Activated gamma-delta T cell treated with Interleukin-2 at 50 U/mL for 16 hours (primary cell): ENCODE results near the gene ARID1B.
"Not testable (repeated sequence)": the region's sequence is repeated elsewhere in the genome, so short reads cannot be mapped to it uniquely, and the experiment has no call there.

Experiments
- DNase-seq: peaks from one replicate; pipeline ENCODE4 v3.0.0-alpha.2; 2020

The ARID1B gene

DNA sequence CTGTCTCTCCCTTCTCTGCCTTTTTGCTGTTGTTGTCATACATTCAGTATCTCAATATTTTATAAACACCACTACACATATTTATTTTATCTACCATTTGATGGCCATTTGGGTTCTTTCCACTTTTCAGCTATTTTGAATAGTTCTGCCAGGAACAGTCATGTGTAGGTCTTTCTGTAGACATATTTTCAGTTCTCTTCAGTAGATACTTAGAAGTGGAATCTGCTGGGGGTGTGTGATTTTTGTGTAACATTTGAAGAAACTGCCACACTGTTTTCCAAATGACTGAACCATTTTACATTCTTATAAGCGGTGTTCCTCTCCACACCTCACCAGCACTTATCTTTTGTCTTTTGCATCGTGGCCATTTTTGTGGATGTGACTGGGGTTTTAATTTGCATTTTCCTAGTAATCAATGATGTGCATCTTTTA is 197.7 kb downstream of the ARID1B start:
- DNase-seq, result no peak

DNA sequence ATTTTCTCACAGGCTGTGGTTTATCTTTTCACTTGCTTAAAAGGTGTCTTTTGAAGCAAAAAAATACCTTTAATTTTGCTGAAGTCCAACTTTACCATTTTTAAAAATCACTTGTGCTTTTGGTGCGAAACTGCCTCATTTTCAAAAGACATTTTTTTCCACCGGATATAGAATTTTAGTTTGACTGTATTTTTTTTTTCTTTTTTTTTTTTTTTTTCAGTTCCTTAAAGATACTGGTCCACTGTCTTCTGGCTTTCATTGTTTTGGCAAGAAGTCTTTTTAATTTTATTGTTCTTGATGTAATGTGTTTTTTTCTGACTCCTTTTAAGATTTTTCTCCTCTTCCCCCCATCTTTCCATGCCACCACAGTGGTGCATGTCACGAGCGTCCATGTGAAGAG is 198.2 kb downstream of the ARID1B start:
- DNase-seq, result no peak

DNA sequence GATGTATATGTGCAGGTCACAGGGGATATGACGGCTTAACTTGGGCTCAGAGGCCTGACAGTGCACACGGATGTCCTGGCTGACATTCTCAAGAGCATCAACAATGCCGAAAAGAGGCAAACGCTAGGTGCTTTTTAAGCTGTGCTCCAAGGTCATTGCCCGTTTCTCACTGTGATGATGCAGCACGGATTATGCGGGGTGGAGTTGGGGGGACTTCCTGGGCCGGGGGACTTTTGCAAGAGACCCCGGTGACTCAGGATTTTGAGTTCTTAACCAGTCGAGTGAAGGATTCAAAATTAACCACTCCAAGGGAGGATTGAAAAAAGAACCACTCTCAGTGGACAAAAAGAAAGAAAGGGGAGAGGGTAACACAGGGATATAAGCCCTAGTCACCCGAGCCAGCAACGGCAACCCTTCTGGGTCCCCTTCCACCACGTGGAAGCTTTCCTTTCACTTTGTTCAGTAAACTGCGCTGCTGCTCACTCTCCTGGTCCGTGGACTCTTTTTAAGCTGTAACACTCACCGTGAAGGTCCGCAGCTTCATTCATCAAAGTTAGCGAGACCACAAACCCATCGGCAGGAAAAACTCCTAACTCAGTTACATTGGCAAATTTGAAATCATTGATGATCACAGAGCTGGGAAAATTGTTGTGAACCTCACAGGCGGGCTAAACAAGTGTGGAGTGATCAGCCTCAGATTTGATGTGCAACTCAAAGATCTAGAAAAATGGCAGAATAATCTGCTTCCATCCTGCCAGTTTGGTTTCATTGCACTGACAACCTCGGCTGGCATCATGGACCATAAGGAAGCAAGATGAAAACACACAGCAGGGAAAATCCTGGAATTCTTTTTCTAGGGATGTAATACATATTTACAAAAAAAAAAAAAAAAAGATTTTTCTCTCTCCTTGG is 199.3 kb downstream of the ARID1B start:
- DNase-seq, result no peak

DNA sequence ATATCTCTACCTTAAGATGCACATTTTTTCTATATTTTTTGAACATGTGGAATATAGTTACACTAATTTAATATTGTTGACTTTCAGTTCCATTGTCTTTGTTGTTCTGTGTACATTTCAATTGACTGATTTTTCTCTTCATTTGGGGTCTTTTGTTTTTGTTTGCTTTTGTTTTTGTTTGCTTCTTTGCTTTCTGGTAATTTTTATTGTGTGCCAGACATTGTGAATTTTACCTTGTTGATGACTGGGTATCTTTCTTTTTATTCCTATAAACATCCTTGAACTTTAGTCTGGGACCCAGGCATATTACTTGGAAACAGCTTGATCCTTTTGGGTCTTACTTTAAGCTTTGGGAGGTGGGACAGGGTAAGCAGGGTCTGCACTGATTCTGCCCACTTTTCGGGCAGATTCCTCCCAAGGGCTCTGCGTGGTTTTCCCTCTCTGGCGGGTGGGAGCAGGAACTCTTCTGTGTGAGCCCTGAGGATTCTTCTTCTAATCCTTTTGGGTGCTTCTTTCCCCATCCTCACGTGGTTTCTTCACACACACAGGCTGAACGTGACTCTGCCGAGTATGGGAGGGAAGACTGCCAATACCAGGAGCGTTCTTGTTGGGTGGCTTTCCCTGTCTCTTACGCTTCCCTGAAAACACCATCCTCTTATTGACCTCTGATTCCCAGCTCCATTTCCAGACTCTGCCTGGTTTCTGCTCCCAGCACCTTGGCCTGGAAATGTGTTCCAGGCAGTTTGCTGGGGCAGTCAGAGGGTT is 200.5 kb downstream of the ARID1B start:
- DNase-seq, result no peak

DNA sequence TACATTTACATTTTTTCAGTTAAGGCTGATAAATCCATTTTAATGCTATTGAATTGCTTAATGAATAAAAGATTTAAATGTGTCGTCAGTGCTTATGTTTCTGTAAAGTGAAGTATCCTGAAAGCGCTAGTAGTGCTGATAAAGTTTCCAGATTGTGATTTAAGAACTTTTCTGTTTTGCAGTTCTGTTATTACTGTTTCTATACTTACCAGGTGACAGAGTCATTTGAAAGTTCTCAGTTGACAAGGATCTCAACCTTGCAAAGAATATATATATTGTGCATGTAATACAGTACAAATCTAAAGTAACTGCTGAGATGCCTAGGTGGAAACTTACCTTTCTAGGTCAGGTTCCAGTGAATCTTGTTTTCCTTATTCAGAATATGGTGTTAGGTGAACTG is 201.8 kb downstream of the ARID1B start:
- no peak for DNase-seq

DNA sequence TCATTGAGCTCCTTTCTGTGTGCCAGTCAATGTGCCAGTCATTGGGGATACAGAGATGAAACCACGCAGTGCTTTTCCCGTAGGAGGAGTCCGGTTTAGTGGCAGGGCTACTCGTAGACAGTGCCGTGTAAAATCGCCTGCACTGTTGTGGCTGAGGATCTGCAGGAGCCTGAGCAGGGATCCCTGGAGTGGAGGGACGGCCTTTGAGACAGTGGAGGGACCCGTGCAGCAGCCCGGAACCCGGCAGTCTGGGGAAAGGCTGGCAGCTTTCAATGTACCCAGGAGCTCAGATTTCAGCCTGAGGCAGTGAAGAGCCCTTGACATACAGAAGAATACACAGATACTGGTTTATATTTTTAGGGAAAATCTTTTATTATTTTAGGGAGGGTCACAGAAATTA is 203.3 kb downstream of the ARID1B start:
- DNase-seq, result no peak

DNA sequence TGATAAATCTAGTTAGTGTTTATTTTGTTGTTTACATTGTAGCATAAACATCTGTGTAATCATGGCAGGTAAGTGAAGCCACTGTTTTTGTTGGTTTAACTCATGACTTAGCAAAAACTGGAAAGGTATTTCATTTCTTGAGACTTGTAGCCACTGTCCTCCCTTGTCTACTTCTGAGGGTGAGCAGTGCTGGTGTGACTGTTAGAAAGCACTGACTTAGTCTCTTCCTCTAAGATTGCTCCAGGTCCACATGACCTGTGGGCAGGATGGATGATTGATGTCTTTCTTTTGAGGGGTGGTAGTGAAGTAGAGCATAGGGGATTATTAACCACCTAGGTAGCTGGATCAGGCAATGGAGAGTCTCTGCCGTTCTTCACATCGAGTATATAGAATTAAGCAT is 203.8 kb downstream of the ARID1B start:
- no peak for DNase-seq

DNA sequence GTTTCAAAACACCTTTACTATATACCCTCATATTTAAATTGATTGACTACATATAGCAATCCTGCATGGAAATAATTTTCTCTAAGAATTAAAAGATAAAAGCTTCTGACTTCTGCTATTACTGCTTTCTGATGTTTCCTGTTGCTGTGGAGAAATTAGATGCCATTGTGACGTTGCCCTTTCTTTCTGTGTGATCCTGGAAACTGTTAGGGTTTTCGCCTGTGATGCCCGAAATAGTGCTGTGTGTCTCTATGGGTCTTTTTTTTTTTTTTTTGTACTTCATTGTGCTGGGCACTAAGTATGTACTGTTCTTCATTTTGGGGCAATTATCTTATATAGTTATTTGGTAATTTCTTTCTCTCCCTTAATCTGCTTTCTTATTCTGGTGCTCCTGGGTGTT is 205.0 kb downstream of the ARID1B start:
- no peak for DNase-seq

DNA sequence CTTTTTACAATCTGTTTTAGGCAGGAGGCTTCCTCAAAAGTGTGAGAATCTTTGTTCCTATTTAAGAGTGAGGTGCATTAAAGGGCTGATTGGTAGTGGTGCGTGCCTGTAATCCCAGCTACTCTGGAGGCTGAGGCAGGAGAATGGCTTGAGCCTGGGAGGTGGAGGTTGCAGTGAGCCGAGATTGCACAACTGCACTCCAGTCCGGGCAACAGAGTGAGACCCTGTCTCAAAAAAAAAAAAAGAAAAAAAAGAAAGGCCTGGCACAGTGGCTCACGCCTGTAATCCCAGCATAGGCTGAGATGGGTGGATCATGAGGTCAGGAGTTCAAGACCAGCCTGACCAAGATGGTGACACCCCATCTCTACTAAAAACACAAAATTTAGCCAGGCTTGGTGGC is 205.7 kb downstream of the ARID1B start:
- DNase-seq, result not testable (repeated sequence)

DNA sequence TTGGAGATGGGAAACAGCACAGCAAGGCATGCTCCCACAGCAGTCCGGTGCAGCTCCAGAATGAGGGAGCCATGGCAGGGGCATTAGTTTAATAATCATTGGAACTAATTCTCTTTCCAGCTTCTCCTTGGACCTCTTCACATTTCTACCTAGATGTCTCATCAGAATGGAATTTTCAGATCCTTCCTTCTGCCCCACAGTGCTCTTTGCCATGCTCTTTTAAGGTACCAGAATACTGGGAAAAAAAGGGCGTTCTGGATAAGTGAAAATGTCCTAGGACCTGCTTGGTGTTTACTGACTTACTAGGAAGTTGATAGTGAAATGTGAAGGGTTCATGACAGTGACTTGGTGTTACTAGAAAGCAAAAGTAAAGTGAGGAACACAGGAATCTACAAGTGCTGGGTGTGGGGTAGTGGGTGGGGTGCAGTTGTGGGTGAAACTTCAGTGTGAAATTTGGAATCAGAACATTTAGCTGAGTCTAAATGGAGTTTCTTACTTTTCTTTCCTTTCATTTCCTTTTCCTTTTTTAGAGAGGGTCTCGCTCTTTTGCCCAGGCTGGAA is 207.1 kb downstream of the ARID1B start:
- no peak for DNase-seq

DNA sequence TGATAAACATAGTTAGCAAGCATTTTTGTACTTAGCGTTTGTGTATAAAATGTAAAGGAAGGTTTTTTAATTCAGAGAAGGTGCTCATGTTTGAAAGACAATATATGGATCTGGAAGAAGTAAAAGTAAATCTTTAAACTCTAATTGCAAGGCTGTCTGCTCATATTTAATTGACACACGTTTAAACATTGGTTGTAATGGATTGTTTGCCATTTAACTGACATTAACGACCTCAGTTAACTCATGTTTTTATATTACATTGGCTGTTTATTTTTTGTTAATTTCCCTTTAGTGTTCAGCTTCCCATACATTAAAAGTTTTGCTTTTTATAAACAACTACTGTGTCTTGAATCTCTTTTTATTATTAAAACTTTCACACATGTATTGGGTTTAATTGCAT is 208.1 kb downstream of the ARID1B start:
- no peak for DNase-seq

DNA sequence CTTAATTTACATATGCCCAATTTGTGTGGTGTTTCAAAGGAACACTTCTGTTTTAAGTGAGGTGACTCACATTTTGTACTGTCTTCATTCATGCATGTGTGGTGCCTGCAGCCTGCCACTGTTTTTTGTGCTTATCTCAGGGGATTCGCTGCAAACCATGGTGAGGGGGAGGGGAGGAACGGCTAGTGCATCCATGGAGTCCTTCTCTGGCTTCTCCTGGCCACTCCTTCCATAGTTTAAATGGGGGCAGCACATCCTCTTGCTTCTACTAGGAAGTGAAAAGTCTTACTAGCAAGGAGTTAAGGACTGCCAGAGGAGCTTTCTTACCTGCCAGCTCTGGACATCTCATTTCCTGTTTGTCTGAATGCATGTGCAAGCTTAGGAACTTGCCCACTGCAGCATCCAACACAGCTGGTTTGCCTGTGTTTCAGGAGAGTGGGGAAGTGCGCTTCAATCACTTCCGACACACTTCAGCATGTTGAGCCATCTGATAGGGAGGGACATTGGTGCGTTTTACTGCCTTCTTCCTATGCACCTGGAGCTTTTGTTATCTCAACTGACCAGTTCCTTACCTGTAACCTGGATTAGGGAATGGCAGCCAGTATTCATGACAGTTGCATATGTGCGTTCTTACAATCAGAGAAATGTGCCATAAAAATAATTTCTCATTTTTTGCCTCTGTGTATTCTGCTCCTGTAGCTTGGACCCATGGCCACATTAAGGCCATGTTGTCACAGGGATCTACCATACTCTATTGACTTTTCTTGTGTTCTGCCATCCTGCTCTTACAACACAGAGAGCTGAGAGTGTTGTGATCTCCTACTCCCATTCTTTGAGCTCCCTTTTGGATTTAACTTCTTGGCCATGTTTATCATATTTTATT is 211.3 kb downstream of the ARID1B start:
- DNase-seq, result no peak

DNA sequence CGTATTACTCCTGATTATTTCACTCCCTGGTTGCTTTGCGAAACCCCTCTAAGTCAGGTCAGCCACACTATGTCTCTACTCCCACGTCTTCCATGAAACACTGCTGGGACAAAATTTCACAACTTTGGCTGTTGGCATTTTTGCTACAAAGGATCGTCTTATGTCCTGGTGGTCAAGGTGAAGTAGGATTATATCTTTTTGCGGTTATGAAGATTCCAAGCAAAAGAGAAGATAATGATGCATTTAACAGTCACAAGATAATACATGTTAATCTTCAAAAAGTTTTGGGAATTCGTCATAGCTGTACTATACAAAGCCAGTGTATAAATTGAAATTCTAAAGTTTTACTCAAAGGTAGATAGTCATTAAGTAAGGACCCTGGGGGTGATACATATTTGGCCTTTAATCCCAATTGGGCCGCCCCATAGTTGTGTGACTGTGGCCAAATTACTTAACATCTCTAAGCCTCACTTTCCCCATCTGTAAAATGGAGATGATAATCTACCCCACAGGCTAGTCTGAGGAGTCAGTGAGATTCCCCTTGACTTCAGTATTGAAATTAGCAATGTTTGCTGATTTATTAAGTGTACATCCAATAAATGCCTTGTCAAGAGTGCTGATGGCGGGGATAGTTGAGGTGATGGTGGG is 212.1 kb downstream of the ARID1B start:
- DNase-seq, result no peak

DNA sequence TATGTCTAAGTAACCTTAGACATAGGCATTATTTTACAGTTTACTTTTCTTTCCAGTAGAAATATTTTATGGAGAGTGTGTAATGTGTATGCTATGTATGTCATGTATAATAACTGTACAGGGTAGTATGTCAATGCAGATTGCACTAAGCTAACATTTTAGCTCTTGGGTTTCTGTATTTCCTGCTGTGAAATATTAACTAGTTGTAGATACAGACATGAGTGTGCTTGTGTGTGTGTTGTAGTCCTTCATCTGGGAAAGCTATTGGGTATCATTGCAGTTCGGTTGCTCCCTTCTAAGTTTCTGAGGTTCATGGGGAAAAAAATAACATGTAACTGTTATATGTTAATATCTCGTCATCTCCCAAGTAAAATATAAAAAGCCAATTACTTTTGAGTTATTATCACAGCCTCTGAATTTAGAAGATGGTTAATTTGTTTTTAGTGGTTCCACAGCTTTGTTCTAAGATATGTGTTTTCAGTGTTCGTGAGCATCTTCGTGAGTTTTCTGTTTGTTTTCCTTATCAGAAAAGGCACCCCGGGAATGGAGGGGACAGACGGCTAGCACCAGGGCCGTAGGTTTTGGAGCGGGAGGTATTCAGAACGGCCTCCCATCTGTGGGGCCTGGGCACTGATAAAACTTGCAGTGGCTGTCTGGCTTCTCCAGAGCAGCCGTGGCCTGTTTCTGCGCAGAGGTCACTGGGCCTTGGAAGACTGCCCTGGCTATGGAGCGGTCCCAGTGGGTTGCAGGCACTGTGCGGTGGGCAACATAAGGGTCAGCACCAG is 215.0 kb downstream of the ARID1B start:
- DNase-seq, result no peak

DNA sequence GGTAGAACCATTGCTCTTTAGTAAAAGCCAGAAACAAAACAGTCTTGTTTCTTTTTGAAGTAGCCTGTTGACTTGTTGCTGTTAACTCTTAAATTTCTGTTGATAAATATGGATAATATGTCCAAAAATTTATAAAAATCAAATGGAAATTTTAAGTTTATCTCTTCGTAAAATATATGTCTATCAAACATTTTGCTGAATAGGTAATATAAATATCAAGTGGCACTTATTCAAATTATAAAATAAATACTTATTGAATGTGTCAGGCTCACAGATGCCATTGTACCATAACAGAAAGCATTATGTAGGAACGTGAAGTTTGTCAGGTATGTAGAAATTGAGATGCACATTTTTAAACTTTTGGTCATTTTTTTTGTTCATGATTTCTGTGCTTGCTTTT is 216.5 kb downstream of the ARID1B start:
- DNase-seq, result no peak

DNA sequence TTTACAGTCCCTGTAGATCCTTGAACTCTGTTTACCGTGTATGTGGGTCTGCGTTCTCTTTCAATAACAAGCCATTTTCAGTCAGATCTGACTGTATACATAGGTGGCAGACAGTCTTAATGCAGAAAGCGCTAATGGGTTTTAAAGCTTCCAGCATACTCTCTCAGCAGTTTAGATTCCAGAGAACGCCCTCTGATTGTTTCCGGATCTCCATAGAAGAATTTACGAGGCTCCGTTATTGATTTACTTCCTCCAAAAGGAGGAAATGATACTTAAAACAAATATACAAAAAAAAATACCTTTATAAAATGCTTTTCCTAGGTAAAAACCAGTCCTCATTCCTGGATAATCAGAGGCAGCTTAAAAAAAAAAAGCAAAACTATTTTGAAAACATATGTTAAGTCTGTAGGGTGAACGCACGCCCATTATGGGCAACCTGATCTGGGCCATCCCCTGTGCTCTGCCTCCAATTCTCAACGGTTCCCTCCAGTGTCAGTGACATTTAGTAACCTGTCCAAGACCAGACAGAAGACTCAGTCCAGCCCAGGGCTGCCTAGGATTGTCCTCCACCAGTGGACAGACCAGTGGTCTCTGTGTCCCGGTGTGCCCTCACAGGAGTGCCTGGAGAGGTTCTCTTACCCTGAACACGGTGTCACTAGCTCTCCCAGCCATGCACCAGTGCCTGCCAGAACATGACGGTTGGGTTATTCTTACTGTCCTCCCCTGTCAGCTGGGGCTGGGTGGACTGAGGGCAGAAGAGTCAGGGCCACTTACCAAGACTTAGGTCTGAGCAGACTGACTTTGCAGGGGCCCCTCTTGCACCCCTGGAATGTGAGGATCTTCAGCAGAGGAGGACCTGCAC is 217.3 kb downstream of the ARID1B start:
- no peak for DNase-seq

DNA sequence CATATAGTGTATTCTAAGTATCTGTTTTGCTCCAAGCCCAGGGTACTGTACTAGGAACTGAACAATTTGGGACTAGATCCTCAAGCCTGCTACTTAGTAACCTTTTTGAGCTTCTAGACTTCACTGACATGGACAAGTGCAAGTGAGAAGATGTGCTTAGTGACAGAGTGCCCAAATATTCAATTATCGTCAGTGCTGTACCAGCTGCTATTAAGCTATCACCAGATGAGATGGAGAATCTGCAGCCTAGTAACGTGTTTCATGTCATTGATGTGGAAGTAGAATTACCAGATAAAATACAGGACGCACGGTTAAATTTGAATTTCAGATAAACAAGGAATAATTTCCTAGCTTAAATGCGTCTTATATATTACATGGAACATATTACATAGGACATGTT is 218.3 kb downstream of the ARID1B start:
- no peak for DNase-seq

DNA sequence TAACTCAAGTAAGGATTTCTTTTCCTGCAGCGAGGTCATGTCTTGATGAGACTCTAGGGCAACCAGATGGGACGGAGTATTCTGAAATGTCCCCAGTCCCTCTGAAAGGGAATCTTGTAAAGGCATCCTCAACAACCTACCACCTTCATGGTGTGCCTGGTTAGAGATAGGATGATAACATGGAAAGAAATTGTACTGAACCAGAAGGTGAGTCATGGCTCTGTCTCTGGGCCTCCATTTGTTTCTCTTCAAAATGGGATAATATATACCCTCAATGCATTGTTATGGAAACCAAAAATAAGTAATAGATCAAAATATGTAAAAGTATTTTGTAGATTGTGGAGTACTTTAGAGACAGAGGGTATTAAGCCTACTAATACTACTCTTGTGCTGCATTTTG is 219.1 kb downstream of the ARID1B start:
- DNase-seq, result no peak

DNA sequence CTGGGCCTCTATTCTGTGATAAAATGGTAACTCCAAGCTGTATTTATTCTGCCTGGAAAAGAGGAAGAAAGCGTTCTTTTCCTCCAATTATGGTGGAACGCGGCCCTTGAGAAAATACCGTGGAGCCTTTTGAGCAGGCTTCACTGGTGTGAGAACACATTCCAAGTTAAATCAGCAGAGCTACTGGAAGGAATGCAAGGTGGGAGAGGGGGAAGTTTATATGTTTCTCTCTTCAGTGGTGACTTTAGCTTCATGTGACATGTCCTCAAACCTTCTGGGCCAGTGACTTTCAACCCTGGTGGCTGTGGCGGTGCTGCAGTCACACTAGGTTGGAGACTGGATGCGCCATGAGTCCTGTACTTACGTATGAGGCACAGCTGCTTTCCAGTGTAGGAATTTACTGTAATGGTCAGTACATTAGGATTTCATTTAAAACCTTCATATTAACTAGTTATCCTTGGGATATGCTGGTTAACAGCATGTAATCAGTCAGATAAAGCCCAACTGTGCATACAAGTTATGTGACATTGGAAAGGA is 221.7 kb downstream of the ARID1B start:
- DNase-seq, result no peak

DNA sequence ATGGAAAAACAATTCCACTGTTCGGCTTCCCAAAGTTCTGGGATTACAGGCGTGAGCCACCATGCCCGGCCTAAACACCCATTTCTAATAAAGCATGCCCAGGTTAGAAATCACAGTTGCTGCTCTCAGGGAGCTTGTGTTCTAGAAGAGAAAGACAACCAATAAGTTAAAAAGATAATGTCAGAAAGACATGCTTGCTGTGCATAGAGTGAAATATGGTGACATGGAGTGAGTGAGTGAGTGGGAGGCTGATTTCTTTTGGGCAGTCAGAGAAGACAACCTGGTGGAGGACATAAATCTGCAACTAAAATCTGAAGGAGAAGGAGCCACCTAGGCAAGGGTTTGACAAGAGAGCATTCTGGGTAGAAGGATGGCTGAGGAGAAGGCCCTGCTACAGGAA is 222.6 kb downstream of the ARID1B start:
- no peak for DNase-seq
